Measurements from ENCODE around the gene EFCAB13.
"Not testable (repeated sequence)": the region's sequence is repeated elsewhere in the genome, so short reads cannot be mapped to it uniquely, and the experiment has no call there.

The EFCAB13 gene

GRCh38 chr17:47425887-47426635 lies 102.3 kb downstream of the EFCAB13 start:
- WGBS, 2 experiments (ENCODE audit: insufficient coverage in 2 of 2), result 100% methylated on average over 1 of the region's 3 CpGs; no CpG with 5 or more reads in 1 of the 2 experiments
- not testable (repeated sequence) for H3K4me1 ChIP-seq (ENCODE audit: control insufficient read depth, insufficient read depth, low read length, poor library complexity, severe bottlenecking); H3K4me3 ChIP-seq (ENCODE audit: extremely low read depth, insufficient read depth, low read length, poor library complexity, severe bottlenecking); H3K27ac ChIP-seq (ENCODE audit: low read depth, low read length, severe bottlenecking); H3K36me3 ChIP-seq (ENCODE audit: control insufficient read depth, insufficient read depth, low read length); H3K9me3 ChIP-seq (ENCODE audit: control insufficient read depth, low read length)

GRCh38 chr17:47427985-47428384 lies 104.2 kb downstream of the EFCAB13 start:
- no peak overlapping the region for H3K4me3 ChIP-seq (ENCODE audit: extremely low read depth, insufficient read depth, low read length, poor library complexity, severe bottlenecking)
- peaks cover 9% of the 10 kb centered on the region for H3K36me3 ChIP-seq (ENCODE audit: control insufficient read depth, insufficient read depth, low read length)
- H3K4me1 ChIP-seq (ENCODE audit: control insufficient read depth, insufficient read depth, low read length, poor library complexity, severe bottlenecking), result no peaks in the 10 kb centered on the region
- WGBS, 2 experiments (ENCODE audit: insufficient coverage in 2 of 2), result no CpG with 5 or more reads among the region's 2 CpGs
- H3K27ac ChIP-seq (ENCODE audit: low read depth, low read length, severe bottlenecking), result no peak overlapping the region
- no peaks in the 10 kb centered on the region for H3K9me3 ChIP-seq (ENCODE audit: control insufficient read depth, low read length)

- not testable (repeated sequence) for H3K27ac ChIP-seq (ENCODE audit: low read depth, low read length, severe bottlenecking); H3K36me3 ChIP-seq (ENCODE audit: control insufficient read depth, insufficient read depth, low read length); H3K4me1 ChIP-seq (ENCODE audit: control insufficient read depth, insufficient read depth, low read length, poor library complexity, severe bottlenecking); H3K4me3 ChIP-seq (ENCODE audit: extremely low read depth, insufficient read depth, low read length, poor library complexity, severe bottlenecking); H3K9me3 ChIP-seq (ENCODE audit: control insufficient read depth, low read length)
- WGBS, 2 experiments (ENCODE audit: insufficient coverage in 2 of 2), result 100% methylated on average over 3 of the region's 9 CpGs; no CpG with 5 or more reads in 1 of the 2 experiments
Observed at GRCh38 chr17:47432240-47432639, 108.5 kb downstream of the EFCAB13 start.

- Histone ChIP-seq H3K27ac (ENCODE audit: low read depth, low read length, severe bottlenecking) (no peak overlapping the region), H3K36me3 (ENCODE audit: control insufficient read depth, insufficient read depth, low read length) (peaks cover 19% of the 10 kb centered on the region), H3K4me1 (ENCODE audit: control insufficient read depth, insufficient read depth, low read length, poor library complexity, severe bottlenecking) (no peaks in the 10 kb centered on the region), H3K4me3 (ENCODE audit: extremely low read depth, insufficient read depth, low read length, poor library complexity, severe bottlenecking) (no peak overlapping the region), H3K9me3 (ENCODE audit: control insufficient read depth, low read length) (no peaks in the 10 kb centered on the region)
- WGBS, 2 experiments (ENCODE audit: insufficient coverage in 2 of 2), result 100% methylated on average over 1 of the region's 3 CpGs; no CpG with 5 or more reads in 1 of the 2 experiments
Observed at GRCh38 chr17:47465165-47465564, 141.4 kb downstream of the EFCAB13 start.

GRCh38 chr17:47466976-47467375 lies 143.2 kb downstream of the EFCAB13 start:
- H3K27ac ChIP-seq (ENCODE audit: low read depth, low read length, severe bottlenecking); H3K4me1 ChIP-seq (ENCODE audit: control insufficient read depth, insufficient read depth, low read length, poor library complexity, severe bottlenecking); H3K9me3 ChIP-seq (ENCODE audit: control insufficient read depth, low read length); H3K4me3 ChIP-seq (ENCODE audit: extremely low read depth, insufficient read depth, low read length, poor library complexity, severe bottlenecking): not testable (repeated sequence)
- H3K36me3 ChIP-seq (ENCODE audit: control insufficient read depth, insufficient read depth, low read length), result peaks cover 20% of the 10 kb centered on the region
- 80 to 94% methylated on average over 1 to 2 of the region's 4 CpGs for WGBS, 2 experiments (ENCODE audit: insufficient coverage in 2 of 2)

GRCh38 chr17:47470836-47471235 lies 147.1 kb downstream of the EFCAB13 start:
- Histone ChIP-seq H3K36me3 (ENCODE audit: control insufficient read depth, insufficient read depth, low read length) (peaks cover 24% of the 10 kb centered on the region), H3K4me3 (ENCODE audit: extremely low read depth, insufficient read depth, low read length, poor library complexity, severe bottlenecking) (no peak overlapping the region), H3K27ac (ENCODE audit: low read depth, low read length, severe bottlenecking) (no peak overlapping the region), H3K9me3 (ENCODE audit: control insufficient read depth, low read length) (no peaks in the 10 kb centered on the region), H3K4me1 (ENCODE audit: control insufficient read depth, insufficient read depth, low read length, poor library complexity, severe bottlenecking) (no peaks in the 10 kb centered on the region)
- 86% methylated on average over 2 of the region's 5 CpGs; no CpG with 5 or more reads in 1 of the 2 experiments for WGBS, 2 experiments (ENCODE audit: insufficient coverage in 2 of 2)

GRCh38 chr17:47472073-47472472 lies 148.3 kb downstream of the EFCAB13 start:
- not testable (repeated sequence) for H3K9me3 ChIP-seq (ENCODE audit: control insufficient read depth, low read length); H3K27ac ChIP-seq (ENCODE audit: low read depth, low read length, severe bottlenecking); H3K4me1 ChIP-seq (ENCODE audit: control insufficient read depth, insufficient read depth, low read length, poor library complexity, severe bottlenecking); H3K4me3 ChIP-seq (ENCODE audit: extremely low read depth, insufficient read depth, low read length, poor library complexity, severe bottlenecking)
- peaks cover 23% of the 10 kb centered on the region for H3K36me3 ChIP-seq (ENCODE audit: control insufficient read depth, insufficient read depth, low read length)
- WGBS, 2 experiments (ENCODE audit: insufficient coverage in 2 of 2), result 91 to 100% methylated on average over 3 to 4 of the region's 6 CpGs

Data from mesodermal cell (in vitro differentiated cells).